ENCODE measurements around the gene TACSTD2.
"Not testable (repeated sequence)": the region's sequence is repeated elsewhere in the genome, so short reads cannot be mapped to it uniquely, and the experiment has no call there.

The TACSTD2 gene

DNA sequence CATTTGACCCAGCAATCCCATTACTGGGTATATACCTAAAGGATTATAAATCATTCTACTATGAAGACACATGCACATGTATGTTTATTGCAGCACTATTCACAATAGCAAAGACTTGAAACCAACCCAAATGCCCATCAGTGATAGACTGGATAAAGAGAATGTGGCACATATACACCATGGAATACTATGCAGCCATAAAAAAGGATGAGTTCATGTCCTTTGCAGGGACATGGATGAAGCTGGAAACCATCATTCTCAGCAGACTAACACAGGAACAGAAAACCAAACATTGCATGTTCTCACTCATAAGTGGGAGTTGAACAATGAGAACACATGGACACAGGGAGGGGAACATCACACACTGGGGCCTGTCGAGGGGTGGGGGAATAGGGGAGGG is 13.3 kb downstream of the TACSTD2 start:
- DNase-seq, result not testable (repeated sequence)

DNA sequence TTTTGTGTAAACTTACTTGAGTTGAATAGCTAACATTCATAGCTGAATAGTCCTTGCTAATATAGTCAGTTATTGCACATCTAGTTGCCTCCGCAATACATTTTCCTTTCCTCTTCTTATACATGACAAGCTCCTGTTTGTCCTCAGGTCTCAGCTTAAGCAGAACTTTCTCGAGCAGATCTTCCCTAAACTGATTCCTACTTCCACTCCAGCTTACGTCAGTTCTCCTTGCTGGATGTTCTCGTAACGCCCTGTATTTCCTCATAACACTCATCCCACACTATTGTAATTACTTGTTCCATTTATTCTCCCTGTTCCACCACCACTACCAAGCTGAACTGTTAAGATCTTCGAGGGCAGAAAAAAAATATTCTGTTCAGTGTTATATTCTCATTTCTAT is 15.4 kb downstream of the TACSTD2 start:
- no peak for DNase-seq

DNA sequence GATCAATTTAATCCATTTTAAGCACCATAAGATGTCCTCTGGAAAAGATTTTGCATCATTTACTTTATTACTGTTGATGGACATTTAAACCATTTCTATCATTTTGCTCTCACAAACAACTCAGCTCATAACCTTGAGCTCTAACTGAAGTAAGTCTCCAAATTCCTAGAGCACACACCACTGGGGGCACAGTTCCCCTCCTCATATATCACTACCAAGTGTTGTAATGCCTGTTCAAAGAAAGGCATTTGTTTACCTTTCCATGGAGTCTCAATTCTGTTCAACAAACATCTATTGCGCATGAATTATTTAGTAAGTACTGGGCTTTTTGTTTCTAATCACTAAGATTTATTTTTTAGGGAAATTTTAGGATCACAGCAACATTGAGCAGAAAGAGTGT is 21.7 kb downstream of the TACSTD2 start:
- no peak for DNase-seq

DNA sequence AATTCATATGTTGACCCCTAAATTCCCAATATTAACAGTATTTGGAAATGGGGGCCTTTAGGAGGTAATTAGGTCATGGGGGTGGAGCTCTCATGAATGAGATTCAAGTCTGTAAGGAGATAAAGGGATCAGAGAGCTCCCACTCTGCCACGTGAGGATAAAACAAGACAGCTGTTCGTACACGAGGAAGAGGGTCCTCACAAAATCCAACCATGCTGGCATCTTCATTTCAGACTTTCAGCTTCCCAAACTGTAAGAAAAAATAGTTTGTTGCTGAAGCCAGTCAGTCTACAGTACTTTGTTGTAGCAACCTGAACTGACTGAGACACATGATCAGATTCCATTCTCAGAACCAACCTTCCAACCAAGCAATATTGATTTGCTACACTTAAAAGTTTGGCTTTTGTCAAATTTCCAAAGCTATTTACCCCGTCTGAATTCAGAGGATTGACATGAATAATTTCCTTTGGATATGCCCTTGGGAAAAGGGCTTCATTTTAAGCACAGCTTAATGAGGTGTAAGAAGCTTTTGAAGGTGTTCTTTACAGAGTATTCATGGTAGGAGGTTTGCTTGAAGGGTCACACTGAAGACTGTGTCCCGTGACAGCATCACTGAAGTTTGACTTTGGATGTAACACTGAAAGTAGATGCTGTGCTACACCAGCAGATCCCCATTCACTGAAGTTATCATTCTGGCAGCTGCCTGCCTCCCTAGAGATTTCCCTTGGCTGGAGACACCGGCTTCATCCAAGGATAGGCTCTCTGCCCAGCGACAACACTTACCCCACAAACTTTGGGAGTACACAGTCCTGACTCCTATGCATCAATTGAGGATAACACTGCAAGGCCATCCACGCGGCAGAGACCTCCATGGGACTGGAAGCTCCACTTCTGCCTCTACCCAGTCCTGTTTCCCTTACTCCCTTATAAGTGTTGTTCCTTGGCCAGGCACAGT is 25.6 kb downstream of the TACSTD2 start:
- DNase-seq, result no peak

DNA sequence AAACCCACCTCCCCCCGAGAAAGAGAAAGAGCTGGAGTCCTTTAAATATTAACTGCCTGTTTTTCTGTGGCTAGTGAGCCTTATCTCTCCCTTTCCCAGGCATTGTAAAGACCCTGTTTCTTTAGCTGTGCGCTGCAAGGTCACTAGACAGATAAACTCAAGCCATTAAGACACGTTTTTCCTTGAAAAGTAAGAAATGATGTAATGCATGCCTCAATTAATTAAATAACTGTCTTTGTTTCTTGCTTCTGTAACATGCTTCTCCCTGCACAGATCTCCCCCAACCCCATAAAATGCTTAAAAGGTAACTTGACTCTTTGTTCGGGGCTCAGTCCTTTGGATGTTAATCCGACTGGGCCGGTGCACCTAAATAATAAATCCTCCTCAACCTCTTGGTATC is 27.8 kb downstream of the TACSTD2 start:
- not testable (repeated sequence) for DNase-seq

DNA sequence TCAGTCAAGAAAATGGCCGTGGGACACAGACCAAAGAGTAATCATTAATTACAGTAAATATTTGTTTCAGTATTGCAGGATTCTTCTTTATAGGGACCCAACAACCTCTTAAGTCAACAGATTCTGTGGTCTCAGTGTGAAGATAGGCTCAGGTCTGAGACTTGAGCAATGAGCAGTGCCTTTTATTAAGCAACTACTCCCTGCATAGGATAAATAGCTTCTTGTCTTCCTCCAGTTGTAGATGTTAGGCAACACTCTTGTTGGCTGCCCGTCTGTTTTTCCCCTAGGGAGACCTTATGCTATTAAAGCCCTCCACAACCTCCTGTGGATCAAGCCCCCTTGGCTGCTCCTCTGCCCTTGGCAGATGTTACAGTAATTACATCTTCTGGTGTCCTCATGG is 28.7 kb downstream of the TACSTD2 start:
- no peak for DNase-seq

DNA sequence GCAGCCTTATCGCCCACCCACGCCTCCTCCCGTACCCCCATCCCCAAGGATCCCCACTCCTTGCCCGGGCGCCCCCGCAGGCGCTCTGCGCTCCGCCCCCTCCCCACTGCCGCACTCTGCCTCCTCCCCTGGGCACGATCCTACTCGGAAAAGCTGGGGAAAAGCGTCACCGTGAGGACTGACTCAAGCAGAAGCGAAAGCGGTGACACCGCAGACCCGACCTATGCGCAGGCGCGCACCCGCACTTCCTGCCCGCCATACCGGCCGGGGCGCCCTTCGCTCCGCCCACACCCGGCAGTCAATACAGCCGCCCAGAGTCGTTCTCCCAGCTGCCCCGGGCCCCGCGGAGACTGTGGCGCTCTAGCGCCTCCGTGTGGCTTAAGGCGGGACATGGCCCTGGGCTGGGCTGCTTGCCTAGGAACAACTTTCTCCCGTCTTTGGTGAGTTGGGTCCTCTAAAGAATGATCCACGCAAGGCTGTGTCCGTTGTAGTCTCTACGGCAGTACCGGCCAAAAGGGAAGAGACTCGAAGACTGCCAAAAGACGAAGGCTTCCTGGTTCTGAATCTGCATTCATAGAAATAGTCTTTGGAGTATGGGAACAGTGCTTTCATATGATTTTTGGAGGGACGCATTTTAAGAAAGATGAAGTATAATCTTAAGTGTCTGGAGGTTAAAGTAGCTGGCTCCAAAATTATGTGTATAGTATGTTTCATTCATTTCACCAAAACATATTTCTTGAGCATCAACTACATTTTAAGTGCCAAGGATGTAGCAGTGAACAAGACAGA is 30.3 kb downstream of the TACSTD2 start, which contains the start of gene OMA1:
Gene OMA1, minus strand, starts transcription at position 207 of the 789 bp plus-strand sequence. CDS start 7,432 bp downstream, outside the sequence.
- DNase-seq, result peak; percentile 96 to 97 (median 96)

DNA sequence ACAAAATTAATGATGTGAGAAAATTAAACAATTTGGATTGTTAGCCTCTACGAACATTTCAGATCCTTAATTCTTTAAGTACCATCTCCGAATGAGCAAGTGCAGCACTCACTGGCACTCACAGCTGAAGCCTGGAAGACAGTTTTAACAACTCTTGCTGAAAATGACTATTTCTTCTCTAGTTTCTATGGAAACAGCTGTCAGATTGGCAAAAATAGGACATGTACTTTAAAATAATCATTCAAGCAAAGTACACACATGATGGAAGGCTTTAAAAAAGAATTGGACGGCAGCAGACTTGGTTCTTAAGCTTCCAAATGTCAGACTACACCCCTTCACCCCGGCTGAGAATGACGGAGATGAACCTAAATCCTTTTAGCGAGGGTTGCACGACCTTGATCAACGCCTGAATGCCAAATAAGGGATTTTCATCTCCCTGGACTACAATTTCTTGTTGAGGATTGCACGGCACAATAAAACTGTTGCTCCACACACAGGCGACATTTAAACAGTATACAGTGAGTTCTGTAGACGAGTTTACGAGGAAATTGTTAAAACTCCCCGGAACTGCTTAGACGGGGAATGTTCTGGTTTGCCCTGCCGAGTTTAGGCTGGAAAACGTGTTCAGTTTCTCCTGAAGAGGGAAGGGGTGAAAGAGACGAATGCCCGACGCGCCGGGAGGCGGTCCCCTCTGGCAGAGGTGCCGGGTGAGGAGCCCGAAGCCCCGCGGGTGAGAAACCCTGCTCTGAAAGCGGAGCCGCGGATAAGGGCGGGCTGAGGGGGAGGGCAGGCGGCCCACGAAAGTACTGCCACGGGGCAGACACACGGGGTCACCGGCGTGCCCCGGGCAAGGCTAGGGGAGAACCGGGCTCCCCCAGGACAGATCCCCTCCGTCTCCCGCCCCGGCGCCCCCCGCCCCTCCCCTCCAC is 31.2 kb downstream of the TACSTD2 start:
- peak; percentile 59 to 86 (median 73) for DNase-seq

DNA sequence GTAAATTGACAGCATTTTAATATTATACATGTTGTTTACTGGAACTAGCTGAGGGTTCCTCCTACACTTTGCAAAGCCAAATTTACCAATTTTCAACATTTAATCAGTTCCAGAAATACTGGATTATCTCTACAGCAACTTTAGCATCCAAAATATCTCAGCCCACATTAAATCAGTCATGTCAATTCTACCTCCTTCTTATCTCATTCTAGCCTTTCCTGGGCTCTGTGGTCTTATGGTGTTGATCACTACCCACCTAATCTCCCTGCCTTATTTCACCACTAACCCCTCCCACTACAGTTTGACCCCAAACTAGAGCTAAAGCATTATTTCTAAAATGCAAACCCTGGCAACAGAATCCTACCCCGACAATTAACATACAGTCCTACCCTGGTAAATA is 33.8 kb downstream of the TACSTD2 start:
- DNase-seq, result no peak

DNA sequence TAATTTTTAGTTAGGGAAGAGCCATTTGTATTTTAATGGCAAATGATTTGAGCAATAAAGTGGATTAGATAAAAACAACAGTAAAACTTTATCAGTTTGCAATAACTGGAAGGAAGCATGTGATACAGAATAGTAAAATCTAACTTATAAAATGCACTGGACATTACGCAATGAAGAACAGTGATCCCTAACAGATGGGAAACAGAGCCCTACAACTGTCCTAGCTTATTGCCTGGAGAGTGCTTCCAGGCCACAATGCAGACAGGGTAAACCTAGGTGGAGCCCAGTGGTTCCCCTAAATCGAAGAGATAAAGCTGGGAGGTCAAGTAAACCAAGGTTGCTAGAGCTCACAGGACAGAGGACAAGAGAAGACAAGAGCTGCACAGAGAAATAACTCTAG is 37.5 kb downstream of the TACSTD2 start:
- no peak for DNase-seq

DNA sequence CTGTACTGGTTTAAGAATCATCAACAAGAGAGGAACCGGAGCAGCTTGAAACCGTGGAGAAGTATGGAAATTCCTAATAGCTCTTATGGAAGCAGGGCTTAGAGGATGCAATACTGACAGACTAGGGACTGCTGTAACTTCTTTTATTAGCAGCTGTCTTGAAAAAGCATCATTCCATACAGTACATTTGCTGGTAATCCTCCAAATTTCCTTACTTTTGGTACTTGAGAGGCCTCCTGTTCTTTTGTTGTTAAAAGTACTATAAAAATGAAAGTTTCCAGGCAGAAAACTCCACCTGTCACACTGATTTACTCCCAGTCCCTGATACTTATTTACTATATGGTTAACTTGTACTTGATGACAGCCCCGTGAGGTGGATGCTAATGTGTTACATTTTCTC is 38.2 kb downstream of the TACSTD2 start:
- DNase-seq, result no peak

DNA sequence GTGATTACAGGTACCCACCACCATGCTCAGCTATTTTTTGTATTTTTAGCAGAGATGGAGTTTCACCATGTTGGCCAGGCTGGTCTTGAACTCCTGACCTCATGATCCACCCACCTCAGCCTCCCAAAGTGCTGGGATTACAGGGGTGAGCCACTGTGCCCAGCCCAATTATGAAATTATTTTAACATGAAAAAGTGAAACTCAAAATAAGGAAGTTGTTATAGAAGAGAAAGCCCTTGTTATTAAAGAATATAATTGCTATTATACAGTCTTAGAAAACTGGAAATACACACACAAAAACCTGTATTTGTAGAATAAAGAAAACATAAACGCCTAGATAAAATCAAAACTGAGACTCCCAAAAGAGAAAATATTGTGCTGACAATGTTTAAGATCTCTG is 45.2 kb downstream of the TACSTD2 start:
- not testable (repeated sequence) for DNase-seq

DNA sequence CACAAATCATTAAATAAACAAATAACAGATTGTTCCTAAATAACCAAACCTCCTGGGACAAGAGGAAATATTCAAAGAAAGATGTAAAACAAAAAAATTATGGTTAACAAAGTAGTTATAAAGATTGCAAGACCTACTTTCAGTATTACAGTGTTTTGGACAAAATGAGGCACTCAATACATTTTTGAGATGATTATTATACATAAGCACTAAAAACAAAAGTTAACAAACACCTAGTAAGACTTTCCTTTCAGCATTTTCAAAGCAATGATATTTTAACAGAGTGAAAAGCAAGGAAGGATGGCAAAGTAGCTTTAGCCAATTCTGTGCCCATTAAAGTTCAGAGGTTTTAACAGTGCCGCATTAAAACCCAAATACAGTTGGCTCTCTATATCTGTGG is 47.8 kb downstream of the TACSTD2 start:
- peak in 1 of 5 experiments; percentile 16 for DNase-seq

DNA sequence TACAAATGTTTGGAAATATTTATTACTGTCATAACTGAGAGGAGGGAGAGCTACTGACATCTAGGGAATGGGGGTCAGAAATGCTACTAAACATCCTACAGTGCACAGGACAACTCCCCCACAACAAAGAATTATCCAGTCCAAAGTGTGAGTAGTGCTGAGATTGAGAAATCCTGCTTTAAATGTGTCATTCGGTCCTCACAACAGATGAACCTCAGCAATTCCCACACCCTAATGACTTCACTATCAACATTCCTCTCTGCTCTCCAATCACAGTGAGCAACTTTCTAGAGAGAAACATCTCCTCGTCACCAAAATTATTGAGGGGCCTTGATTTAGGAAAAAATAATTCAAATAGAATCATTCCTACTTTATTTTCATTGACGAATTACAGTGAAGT is 48.5 kb downstream of the TACSTD2 start:
- DNase-seq, result no peak
